Omental fat pad (tissue), 4 donors: Measurements from ENCODE around the gene DCP2. TPM values are rescaled to one million over a fixed set of nuclear protein-coding genes. Genes with fewer than 3 reads are reported as not detected.
"Not testable (repeated sequence)": the region's sequence is repeated elsewhere in the genome, so short reads cannot be mapped to it uniquely, and the experiment has no call there.

Experiments
- ATAC-seq: fragments of 150-250 bp; one replicate; pipeline ENCODE4 v1.9.1; 2016; ENCODE audit warnings: mild to moderate bottlenecking, moderate library complexity; ENCODE audit not compliant: low FRiP score
- DNase-seq: peaks from one replicate; pipeline ENCODE4 v3.0.0-alpha.2; 2019; ENCODE audit warnings: low spot score
- total RNA-seq, 4 donors: library from RNA; depleted of rRNA; stranded (reverse); fragments of >200 nt; gene quantifications; one replicate each; pipeline ENCODE4 v1.1.0, GENCODE V29; 2016
- TF ChIP-seq, protein P1 (sequence below), 3 donors: fragments of 450-650 bp; IDR thresholded peaks; one replicate each; pipeline ENCODE4 v1.5.1; 2016 to 2017; ENCODE audit warnings: antibody characterized with exemption in 3 of 3, mild to moderate bottlenecking in 3 of 3, moderate library complexity in 2 of 3

DCP2 gene
- total RNA-seq, 4 donors from 2014 or later: 22.2 to 53.4 (median 25.9) TPM

DNA sequence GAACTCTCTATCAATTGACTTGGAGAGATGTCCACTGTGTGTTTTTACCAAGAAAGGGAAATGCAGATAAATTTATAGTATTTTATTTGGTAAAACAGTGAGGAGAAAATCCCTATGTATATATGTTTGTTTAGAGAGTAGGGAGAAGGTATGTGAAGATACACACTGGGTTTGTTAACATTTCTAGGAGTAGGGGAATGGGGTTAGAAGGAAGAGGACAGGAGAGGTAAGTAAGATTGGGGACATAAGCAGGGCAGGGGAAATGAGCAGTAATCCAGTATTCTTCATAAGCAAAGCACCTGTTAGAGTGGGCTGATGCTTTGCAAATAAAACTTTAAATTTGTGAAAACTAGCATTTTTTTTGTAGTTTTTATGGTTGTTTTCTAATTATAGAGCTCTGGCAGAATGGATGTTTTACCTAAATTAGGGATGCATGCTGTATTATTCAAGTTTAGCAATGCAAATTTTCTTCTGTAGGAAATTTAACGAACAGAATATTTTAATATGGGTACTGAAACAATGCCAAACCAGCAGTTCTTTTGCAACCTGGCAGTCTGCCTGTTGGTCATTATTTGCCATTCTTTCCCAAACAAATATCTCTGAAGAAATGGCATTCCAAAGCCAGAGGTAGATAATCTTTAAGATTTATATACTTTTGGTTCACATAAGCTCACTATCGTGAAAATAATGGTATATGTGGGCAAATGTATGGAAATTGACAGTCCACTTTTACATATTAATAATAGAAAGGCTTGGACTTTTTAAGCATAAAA, 19.4 kb upstream of the DCP2 start:
- ATAC-seq: no peak
- DNase-seq: no peak
- TF ChIP-seq, protein P1, sequence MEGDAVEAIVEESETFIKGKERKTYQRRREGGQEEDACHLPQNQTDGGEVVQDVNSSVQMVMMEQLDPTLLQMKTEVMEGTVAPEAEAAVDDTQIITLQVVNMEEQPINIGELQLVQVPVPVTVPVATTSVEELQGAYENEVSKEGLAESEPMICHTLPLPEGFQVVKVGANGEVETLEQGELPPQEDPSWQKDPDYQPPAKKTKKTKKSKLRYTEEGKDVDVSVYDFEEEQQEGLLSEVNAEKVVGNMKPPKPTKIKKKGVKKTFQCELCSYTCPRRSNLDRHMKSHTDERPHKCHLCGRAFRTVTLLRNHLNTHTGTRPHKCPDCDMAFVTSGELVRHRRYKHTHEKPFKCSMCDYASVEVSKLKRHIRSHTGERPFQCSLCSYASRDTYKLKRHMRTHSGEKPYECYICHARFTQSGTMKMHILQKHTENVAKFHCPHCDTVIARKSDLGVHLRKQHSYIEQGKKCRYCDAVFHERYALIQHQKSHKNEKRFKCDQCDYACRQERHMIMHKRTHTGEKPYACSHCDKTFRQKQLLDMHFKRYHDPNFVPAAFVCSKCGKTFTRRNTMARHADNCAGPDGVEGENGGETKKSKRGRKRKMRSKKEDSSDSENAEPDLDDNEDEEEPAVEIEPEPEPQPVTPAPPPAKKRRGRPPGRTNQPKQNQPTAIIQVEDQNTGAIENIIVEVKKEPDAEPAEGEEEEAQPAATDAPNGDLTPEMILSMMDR (IDR thresholded peaks at IDR 0.05): no peak

DNA sequence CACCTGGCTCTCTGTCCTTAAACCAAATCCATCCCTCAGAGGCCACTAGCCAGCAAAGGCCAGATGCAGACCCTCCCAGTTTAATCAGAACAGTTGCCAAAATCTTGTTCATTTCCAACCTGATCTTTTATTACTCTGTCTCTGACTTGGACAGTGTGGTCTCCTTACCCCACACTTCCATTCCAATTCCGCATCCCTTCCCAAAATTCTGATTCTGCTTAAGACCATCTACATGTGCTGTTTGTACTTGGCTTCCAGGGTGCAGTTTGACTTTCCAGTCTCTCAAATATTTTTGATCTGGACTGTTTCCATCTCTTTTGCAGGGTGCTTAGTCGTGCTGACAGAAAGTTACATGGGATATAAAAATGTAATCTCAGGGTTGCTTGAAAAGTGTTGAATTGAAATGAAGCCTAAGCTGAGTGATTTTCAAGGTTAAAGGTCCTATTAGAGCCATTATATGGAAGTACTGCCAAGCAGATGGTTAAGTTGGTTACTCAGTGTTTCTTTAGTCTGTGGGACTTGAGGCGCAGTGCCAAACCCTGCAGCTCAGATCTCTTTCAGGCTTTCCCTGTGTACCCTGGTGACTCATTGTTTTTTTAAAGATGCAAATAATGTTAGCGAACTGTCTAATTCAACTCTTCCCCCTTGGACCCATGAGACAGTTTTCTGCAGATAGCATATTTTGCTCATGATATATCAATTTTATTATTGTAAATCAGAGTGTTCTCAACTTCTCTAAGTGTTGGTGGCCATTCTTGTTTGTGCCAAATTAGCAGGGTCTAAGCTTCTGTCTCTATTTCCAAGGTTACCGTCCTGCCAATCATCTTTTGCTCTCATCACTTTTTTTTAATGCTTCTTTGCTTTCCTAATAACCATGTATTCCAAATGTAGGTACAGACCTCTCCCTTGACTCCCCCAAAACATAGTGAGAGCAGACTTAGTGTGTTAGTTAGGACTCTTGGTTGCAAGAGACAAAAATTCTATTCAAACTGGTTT, 18.2 kb upstream of the DCP2 start:
- no peak for DNase-seq
- TF ChIP-seq, protein P1 (IDR thresholded peaks at IDR 0.05): no peak
- peak; percentile 92 for ATAC-seq

DNA sequence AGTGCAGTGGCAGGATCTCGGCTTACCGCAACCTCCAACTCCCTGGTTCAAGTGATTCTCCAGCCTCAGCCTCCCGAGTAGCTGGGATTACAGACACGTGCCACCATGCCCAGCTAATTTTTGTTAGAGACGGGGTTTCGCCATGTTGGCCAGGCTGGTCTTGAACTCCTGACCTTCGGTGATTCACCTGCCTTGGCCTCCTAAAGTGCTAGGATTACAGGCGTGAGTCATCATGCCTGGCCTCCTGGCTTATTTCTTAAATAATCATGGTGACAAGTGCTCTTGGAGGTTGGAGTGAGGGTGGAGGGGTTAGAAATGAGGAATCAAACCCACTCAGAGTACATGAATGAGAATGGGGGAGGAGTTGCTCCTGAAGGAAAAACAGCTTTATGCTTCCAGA, 16.7 kb upstream of the DCP2 start:
- DNase-seq, ATAC-seq: not testable (repeated sequence)

DNA sequence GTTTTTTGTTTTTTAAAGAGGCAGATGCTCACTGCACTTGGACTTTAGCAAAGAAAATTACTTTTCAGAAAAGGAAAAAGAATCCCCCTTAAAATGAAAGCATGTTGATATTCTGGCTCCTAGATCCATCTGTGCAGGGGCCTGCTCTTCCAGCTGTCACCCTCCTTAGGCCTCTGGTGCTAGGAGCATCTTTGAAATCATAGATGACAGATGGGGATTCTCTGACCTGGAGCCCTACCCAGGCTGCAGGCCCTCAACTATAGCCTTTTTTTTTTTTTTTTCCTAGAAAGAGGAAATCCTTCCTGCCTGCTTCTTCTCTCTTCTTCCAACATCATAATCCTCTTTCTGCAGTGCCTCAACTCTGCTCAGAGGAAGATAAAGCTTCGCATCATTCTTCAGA, 16.3 kb upstream of the DCP2 start:
- TF ChIP-seq, protein P1 (IDR thresholded peaks at IDR 0.05): no peak
- DNase-seq (no peak), ATAC-seq (no peak)

DNA sequence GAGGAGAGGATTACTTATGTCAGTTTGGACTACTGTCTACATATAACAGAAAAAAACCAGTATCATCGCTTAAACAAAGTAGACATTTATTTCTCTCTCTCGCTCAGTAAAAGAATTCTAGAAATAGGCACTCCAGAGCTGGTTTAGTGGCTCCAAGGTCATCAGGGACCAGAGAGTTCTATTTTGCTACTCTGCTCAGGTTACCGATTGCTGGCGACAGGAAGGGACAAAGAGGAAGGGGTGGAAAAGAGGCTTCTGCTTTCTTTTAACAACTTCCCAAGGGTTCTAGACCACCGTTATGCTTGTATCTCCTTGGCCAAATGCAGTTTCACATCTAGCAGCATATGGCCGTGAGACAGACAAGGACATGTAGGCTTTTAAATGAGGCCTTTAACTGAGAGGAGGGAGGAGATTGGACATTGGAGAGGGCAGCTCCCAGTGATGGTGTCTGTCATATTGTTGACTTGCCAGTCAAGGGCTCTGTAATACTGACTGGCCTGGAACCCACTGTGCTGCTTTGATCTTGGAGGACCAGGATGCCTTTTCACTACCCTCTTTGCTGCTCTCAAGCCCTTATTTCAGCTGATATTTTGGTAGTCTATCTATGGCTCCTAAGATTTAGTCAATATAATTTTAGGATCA, 15.6 kb upstream of the DCP2 start:
- no peak for DNase-seq
- ATAC-seq: no peak
- TF ChIP-seq, protein P1 (IDR thresholded peaks at IDR 0.05): no peak

DNA sequence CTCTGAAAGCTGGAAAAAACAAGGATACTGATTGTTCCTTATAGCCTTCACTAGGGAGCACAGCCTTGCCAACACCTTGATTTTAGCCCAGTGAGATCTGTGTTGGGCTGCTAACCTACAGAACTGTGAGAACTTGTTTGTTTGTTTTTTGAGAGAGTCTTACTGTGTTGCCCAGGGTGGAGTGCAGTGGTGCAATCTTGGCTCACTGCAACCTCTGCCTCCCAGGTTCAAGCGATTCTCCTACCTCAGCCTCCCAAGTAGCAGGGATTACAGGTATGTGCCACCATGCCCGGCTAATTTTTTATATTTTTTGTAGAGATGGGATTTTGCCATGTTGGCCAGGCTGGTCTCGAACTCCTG, 13.2 kb upstream of the DCP2 start:
- DNase-seq, ATAC-seq: not testable (repeated sequence)

DNA sequence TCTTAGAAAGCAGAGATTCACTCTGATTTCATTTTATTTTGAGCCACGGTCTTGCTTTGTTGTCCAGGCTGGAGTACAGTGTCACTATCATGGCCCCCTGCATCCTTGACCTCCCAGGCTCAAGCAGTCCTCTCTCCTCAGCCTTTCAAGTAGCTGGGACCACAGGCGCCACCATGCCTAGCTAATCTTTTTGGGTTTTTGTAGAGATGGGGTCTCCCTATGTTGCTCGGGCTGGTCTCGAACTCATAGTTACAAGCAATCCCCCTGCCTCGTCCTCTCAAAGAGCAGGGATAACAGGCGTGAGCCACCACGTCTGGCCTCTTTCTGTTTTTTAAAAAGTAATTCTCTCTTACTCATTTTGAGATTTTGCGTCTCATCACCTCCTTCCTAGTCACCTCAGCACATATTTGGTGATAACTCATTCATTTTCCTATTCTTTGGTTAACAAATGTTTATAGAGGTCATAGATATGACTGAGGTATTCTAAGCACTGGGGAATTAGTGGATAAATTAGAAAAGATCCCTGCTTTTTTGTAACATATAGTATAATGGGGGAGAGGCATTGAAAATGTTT, 10.8 kb upstream of the DCP2 start:
- no peak for DNase-seq
- no peak for ATAC-seq
- TF ChIP-seq, protein P1 (IDR thresholded peaks at IDR 0.05): no peak
